H1 (cell line): ENCODE results near the gene HDAC9. TPM values are rescaled to one million over a fixed set of nuclear protein-coding genes. Genes with fewer than 3 reads are reported as not detected.

ENCODE experiments used
- BRCA1 ChIP-seq: IDR thresholded peaks from 2 replicates; pipeline ENCODE4 v1.6.1; 2012; ENCODE audit warnings: low read depth, low read length, improper control_type of control experiment
- CHD7 ChIP-seq: fragments of 300-600 bp; sonication (generic); IDR thresholded peaks from 2 replicates; pipeline ENCODE4 v1.7.1; 2012; ENCODE audit warnings: low read length, moderate library complexity, mild to moderate bottlenecking, inconsistent platforms; ENCODE audit not compliant: insufficient replicate concordance
- E2F6 ChIP-seq: IDR thresholded peaks from 2 replicates; pipeline ENCODE4 v1.6.1; 2012; ENCODE audit warnings: inconsistent platforms
- EP300 ChIP-seq, 2 experiments: IDR thresholded peaks; 1 replicate in 1 of 2; 2 replicates in 1 of 2; pipeline ENCODE4 v1.6.1; 2011 to 2012; ENCODE audit warnings: low read depth in 2 of 2, low read length in 2 of 2, mild to moderate bottlenecking in 2 of 2, borderline replicate concordance in 1 of 2, inconsistent platforms in 1 of 2, moderate library complexity in 1 of 2
- HDAC2 ChIP-seq, 2 experiments: fragments of 300-600 bp in 1 of 2; sonication (generic) in 1 of 2; IDR thresholded peaks; 2 replicates each; pipeline ENCODE4 v1.6.1; 2011 to 2012; ENCODE audit warnings: low read depth in 2 of 2, low read length in 2 of 2, mild to moderate bottlenecking in 2 of 2, moderate library complexity in 2 of 2, borderline replicate concordance in 1 of 2, inconsistent platforms in 1 of 2
- JUND ChIP-seq: IDR thresholded peaks from 2 replicates; pipeline ENCODE4 v1.6.1; 2011; ENCODE audit warnings: mild to moderate bottlenecking, improper control_type of control experiment, low read length
- KDM4A ChIP-seq: IDR thresholded peaks from one replicate; pipeline ENCODE4 v1.7.1; 2012; ENCODE audit warnings: low read depth, mild to moderate bottlenecking, moderate library complexity, low read length, inconsistent platforms; ENCODE audit not compliant: severe bottlenecking
- TBP ChIP-seq: IDR thresholded peaks from 2 replicates; pipeline ENCODE4 v1.6.1; 2011; ENCODE audit warnings: low read depth, low read length, improper control_type of control experiment
- polyA plus RNA-seq, 7 experiments: library from polyadenylated mRNA; depleted of rRNA in 3 of 7; stranded (reverse) in 5 of 7; unstranded in 2 of 7; fragments of >200 nt in 5 of 7; fragments of 200-250 nt in 2 of 7; gene quantifications; 1 replicate in 5 of 7; 2 replicates in 1 of 7; 4 replicates in 1 of 7; pipeline versions ENCODE4 v1.2.1 to v1.2.3, GENCODE V29; 2011 to 2013; ENCODE audit warnings: missing spikeins in 2 of 7, mixed read lengths in 2 of 7
- total RNA-seq: library from RNA; stranded (reverse); fragmentation: NEBNext Ultra II Directional; extraction: Animal tissue kit (Norgen Biotek cat#: 25700); gene quantifications from 2 replicates; pipeline ENCODE4 v1.2.1, GENCODE V29; 2021

The HDAC9 gene
- total and polyA plus RNA-seq, 2 of the 8 experiments (the other 6 are each of a cell fraction or from before 2014, with no cell fraction given) = 9.5 to 13.1 TPM

GRCh38 chr7:18474944-18475343 lies 20.6 kb upstream of the HDAC9 start (continued):
- no peak for TF ChIP-seq CHD7
- TF ChIP-seq KDM4A = no peak
- TF ChIP-seq EP300 (IDR thresholded peaks at IDR 0.05; ENCODE audit: borderline replicate concordance in 1 of 2, low read depth in 2 of 2, low read length in 2 of 2) = no peak
- TF ChIP-seq JUND = no peak
- no peak for TF ChIP-seq HDAC2 (IDR thresholded peaks at IDR 0.05; ENCODE audit: borderline replicate concordance in 1 of 2, low read depth in 2 of 2, low read length in 2 of 2)
- no peak for TF ChIP-seq E2F6
- no peak for TF ChIP-seq BRCA1
- no peak for TF ChIP-seq TBP
